GM12878 (cell line): ENCODE results near the gene ERC2. TPM values are rescaled to one million over a fixed set of nuclear protein-coding genes. Genes with fewer than 3 reads are reported as not detected.

Experiments
- BRCA1 ChIP-seq: IDR thresholded peaks from 2 replicates; pipeline ENCODE4 v1.6.1; 2011; ENCODE audit warnings: low read depth, low read length, improper control_type of control experiment
- CBX5 ChIP-seq: sonication (generic); IDR thresholded peaks from 2 replicates; pipeline ENCODE4 v1.6.1; 2016; ENCODE audit warnings: low read depth, moderate library complexity, mild to moderate bottlenecking, inconsistent platforms
- CEBPZ ChIP-seq: fragments of 150-350 bp; IDR thresholded peaks from 2 replicates; pipeline ENCODE4 v1.6.1; 2016; ENCODE audit warnings: low read depth, low read length
- DPF2 ChIP-seq: fragments of 450-650 bp; IDR thresholded peaks from 2 replicates; pipeline ENCODE4 v1.6.1; 2017; ENCODE audit warnings: mild to moderate bottlenecking
- E4F1 ChIP-seq: fragments of 450-650 bp; IDR thresholded peaks from 2 replicates; pipeline ENCODE4 v1.6.1; 2018; ENCODE audit warnings: borderline replicate concordance, mild to moderate bottlenecking; ENCODE audit not compliant: partially characterized antibody
- ELK1 ChIP-seq: IDR thresholded peaks from 2 replicates; pipeline ENCODE4 v1.6.1; 2012; ENCODE audit warnings: low read depth, low read length, improper control_type of control experiment
- ETV6 ChIP-seq, 2 experiments: fragments of 450-650 bp in 1 of 2; IDR thresholded peaks in 1 of 2; conservative IDR thresholded peaks in 1 of 2; 2 replicates each; pipeline ENCODE4 v1.6.1; 2014; ENCODE audit warnings: antibody characterized with exemption in 1 of 2, borderline replicate concordance in 1 of 2, low read depth in 1 of 2, mild to moderate bottlenecking in 1 of 2, moderate library complexity in 1 of 2
- GABPA ChIP-seq: IDR thresholded peaks from 2 replicates; pipeline ENCODE4 v1.6.1; 2014; ENCODE audit warnings: antibody characterized with exemption, low read depth, mild to moderate bottlenecking, inconsistent platforms
- IKZF2 ChIP-seq, 2 experiments: fragments of 450-650 bp; IDR thresholded peaks; 2 replicates each; pipeline ENCODE4 v1.6.1; 2017; ENCODE audit warnings: mild to moderate bottlenecking in 2 of 2, moderate library complexity in 2 of 2
- MEF2A ChIP-seq: IDR thresholded peaks from 2 replicates; pipeline ENCODE4 v1.6.1; 2011; ENCODE audit warnings: low read depth, mild to moderate bottlenecking, low read length, moderate library complexity; ENCODE audit not compliant: insufficient read depth
- MXI1 ChIP-seq: fragments of 150-350 bp; IDR thresholded peaks from 2 replicates; pipeline ENCODE4 v1.6.1; 2011; ENCODE audit warnings: low read depth, mild to moderate bottlenecking, inconsistent platforms, low read length, improper control_type of control experiment
- MYC ChIP-seq: IDR thresholded peaks from 2 replicates; pipeline ENCODE4 v1.6.1; 2011; ENCODE audit warnings: mild to moderate bottlenecking, low read length, moderate library complexity, inconsistent platforms; ENCODE audit not compliant: insufficient read depth, insufficient replicate concordance, insufficient read length, severe bottlenecking
- NBN ChIP-seq: fragments of 450-650 bp; IDR thresholded peaks from 2 replicates; pipeline ENCODE4 v1.6.1; 2016
- RAD21 ChIP-seq: IDR thresholded peaks from 2 replicates; pipeline ENCODE4 v1.6.1; 2011; ENCODE audit warnings: mild to moderate bottlenecking, low read depth, low read length, moderate library complexity; ENCODE audit not compliant: insufficient read depth
- SKIL ChIP-seq: fragments of 450-650 bp; IDR thresholded peaks from 2 replicates; pipeline ENCODE4 v1.6.1; 2017; ENCODE audit warnings: mild to moderate bottlenecking, low read depth, inconsistent platforms; ENCODE audit not compliant: poor library complexity, severe bottlenecking
- ZNF622 ChIP-seq: fragments of 450-650 bp; IDR thresholded peaks from 2 replicates; pipeline ENCODE4 v1.6.1; 2017; ENCODE audit warnings: mild to moderate bottlenecking, inconsistent platforms
- polyA plus RNA-seq, 11 experiments: library from polyadenylated mRNA; depleted of rRNA in 4 of 11; unstranded in 6 of 11; stranded (reverse) in 5 of 11; fragments of >200 nt; fragmentation: Nextera tagmentation in 4 of 11; fragmentation: Illumina TruSeq in 1 of 11; extraction: Ambion mirVana in 4 of 11; extraction: Trizol in 1 of 11; gene quantifications; 1 replicate in 1 of 11; 2 replicates in 10 of 11; pipeline versions ENCODE4 v1.2.1 to v1.2.3, GENCODE V29; 2011 to 2016; ENCODE audit warnings: inconsistent platforms in 2 of 11, missing spikeins in 2 of 11, low read depth in 1 of 11
- total RNA-seq, 4 experiments: library from RNA; depleted of rRNA in 3 of 4; stranded (reverse); fragments of >200 nt in 3 of 4; fragmentation: Illumina TruSeq in 1 of 4; extraction: Trizol in 1 of 4; gene quantifications; 2 replicates each; pipeline versions ENCODE4 v1.2.1 to v1.2.3, GENCODE V29; 2013 to 2021
- TF ChIP-seq, protein P1 (sequence below): IDR thresholded peaks from 2 replicates; pipeline ENCODE4 v1.6.1; 2011; ENCODE audit warnings: mild to moderate bottlenecking, low read depth, low read length, moderate library complexity; ENCODE audit not compliant: insufficient replicate concordance

ERC2 gene
- total and polyA plus RNA-seq, 10 of the 15 experiments (the other 5 are each of a cell fraction or from before 2014, with no cell fraction given) = 0.06 to 1.4 (median 0.12) TPM; not detected in 3

GRCh38 chr3:55588146-55588765 is 880.0 kb downstream of the ERC2 start (continued):
- no peak for TF ChIP-seq MXI1
- TF ChIP-seq IKZF2 (IDR thresholded peaks at IDR 0.05) = peak in 1 of 2 experiments; percentile 49; a peak in 3 of 4 replicates
- TF ChIP-seq SKIL = no peak
- no peak for TF ChIP-seq CEBPZ
- TF ChIP-seq ELK1 = no peak
- no peak for TF ChIP-seq E4F1
- TF ChIP-seq GABPA = no peak
- no peak for TF ChIP-seq CBX5
- TF ChIP-seq ZNF622 = no peak
- TF ChIP-seq ETV6 (conservative IDR thresholded peaks at IDR 0.05 in 1 of 2, IDR thresholded peaks at IDR 0.05 in 1 of 2; ENCODE audit: borderline replicate concordance in 1 of 2, low read depth in 1 of 2) = no peak
- no peak for TF ChIP-seq MYC
- no peak for TF ChIP-seq NBN
- TF ChIP-seq BRCA1 = no peak
- TF ChIP-seq RAD21 = no peak
- TF ChIP-seq MEF2A = no peak
- TF ChIP-seq, protein P1, sequence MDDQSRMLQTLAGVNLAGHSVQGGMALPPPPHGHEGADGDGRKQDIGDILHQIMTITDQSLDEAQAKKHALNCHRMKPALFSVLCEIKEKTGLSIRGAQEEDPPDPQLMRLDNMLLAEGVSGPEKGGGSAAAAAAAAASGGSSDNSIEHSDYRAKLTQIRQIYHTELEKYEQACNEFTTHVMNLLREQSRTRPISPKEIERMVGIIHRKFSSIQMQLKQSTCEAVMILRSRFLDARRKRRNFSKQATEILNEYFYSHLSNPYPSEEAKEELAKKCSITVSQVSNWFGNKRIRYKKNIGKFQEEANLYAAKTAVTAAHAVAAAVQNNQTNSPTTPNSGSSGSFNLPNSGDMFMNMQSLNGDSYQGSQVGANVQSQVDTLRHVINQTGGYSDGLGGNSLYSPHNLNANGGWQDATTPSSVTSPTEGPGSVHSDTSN = peak; percentile 8
- no peak for TF ChIP-seq DPF2
